ENCODE data around the gene CD63. TPM values are rescaled to one million over a fixed set of nuclear protein-coding genes. Genes with fewer than 3 reads are reported as not detected.

CD63 gene
- total RNA-seq, 1 donor from 2014 or later, result 1,689 TPM

DNA sequence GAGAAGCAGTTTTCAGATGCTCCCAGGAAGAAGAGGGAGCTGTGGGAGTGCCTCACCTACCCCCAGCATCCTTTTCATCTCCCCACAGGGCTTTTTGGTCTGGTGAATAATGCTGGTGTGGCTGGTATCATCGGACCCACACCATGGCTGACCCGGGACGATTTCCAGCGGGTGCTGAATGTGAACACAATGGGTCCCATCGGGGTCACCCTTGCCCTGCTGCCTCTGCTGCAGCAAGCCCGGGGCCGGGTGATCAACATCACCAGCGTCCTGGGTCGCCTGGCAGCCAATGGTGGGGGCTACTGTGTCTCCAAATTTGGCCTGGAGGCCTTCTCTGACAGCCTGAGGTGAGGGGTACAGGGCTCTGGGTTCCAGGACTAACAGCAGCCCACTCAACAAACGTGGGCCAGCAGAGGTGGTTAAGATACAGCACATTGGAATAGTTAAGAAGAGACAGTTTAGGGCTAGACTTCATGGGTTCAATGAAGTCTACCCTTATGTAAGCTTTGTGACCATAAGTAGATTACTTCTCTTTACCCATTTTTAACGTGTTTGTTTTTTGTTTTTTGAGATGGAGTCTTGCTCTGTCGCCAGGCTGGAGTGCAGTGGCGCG, 7.1 kb downstream of the CD63 start:
- no peak for DNase-seq (ENCODE audit: low spot score)

GRCh38 chr12:55720894-55721444, 7.8 kb downstream of the CD63 start:
- no peak for DNase-seq (ENCODE audit: low spot score)

GRCh38 chr12:55720071-55720564, 8.7 kb downstream of the CD63 start, which contains the start of gene RDH5:
Gene RDH5, plus strand, starts transcription at chr12:55720393. Its CDS starts 792 bp downstream, at chr12:55721185.
- DNase-seq (ENCODE audit: low spot score), result peak; percentile 73

- no peak for DNase-seq (ENCODE audit: low spot score)
Measured at GRCh38 chr12:55719371-55719770, 9.4 kb downstream of the CD63 start.

DNA sequence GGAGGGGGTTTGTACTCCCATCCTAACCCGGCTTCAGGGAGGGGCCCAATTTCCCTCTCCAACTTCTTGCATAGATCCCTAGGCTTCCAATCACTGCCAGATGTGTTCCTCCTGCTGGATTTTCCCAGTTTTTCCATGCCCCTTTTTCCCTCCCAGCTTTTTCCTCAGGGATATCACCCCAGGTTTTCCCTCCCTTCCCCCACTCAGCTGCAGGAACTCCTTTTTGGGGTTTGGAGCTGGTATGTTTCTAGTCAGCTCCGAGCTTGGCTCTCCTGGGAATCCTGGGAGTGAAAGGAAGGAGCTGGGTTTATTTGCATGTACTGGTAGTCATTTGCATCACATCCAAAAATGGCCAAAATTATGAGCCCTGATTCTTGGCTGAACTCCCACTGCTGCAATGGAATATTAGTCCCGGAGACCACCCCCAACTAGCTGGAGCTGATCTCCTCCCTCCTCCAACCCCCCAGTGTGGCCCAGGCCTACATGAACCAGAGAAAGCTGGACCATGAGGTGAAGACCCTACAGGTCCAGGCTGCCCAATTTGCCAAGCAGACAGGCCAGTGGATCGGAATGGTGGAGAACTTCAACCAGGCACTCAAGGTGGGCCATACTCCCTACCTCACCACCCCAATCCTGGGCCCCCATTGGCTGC, 10.1 kb downstream of the CD63 start:
- no peak for DNase-seq (ENCODE audit: low spot score)

GRCh38 chr12:55718015-55718414, 10.8 kb downstream of the CD63 start:
- DNase-seq (ENCODE audit: low spot score), result no peak

DNA sequence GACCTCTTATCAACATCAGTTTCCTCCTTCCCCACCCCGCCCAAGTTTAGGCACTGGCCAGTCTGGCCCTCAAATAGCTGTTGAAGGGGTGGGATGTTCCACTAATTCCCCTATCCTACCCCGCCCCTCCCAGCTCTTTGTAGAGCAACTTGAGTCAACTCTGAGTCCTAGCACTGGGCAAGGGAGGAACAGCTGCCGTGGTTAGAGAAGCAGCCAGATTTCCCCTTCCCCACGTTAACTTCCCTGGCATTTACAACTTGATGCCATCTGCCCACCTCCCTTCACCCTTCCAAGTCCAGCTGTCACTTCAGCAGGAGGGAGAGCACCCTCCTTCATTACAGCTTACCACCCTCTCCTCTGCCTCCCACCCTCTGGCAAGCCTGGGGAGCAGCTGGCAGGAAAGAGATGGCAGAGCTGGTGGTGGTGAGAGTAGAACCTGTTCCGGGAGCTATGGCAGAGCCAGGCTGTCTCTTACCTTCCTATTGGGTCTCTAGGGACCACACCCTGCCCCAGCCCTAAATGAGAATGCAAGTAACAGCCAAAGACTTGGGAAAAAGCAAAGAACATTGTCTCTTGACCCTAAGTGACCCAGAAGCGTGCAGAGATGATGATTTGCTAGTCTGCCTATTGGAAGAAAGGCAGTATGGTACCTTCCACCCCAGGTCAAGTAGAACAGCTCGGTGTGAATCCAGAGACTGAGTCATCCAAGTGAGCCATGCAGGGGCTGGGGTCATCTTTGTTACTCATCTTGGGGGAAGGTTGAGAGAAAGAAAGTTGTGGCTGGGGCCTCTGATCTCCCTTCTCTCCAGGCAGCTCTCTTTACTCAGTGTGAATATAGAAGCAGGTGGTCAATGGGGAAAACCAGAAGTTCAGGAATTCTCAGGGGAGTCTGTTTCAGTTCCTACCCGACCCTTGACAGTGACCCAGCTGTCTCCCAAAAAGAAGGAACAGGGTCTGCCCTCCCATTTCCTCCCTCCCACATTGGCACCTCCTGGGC, 11.5 kb downstream of the CD63 start:
- no peak for DNase-seq (ENCODE audit: low spot score)

DNA sequence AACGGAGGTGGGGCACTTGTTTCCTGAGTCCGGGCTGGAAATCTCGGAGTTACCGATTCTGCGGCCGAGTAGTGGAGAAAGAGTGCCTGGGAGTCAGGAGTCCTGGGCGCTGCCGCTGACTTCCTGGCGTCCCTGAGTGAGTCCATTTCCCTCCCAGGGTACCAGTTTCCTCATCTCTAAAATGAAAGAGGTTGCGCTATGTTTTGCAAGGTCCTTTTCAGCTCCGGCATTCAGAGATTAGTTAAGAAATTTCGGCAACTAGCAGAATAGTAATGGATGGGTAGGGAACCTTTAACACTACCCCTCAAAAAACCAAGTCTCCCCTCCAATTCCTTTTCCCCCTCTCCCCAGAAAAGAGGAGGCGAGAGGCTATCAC, 12.2 kb downstream of the CD63 start:
- no peak for DNase-seq (ENCODE audit: low spot score)

DNA sequence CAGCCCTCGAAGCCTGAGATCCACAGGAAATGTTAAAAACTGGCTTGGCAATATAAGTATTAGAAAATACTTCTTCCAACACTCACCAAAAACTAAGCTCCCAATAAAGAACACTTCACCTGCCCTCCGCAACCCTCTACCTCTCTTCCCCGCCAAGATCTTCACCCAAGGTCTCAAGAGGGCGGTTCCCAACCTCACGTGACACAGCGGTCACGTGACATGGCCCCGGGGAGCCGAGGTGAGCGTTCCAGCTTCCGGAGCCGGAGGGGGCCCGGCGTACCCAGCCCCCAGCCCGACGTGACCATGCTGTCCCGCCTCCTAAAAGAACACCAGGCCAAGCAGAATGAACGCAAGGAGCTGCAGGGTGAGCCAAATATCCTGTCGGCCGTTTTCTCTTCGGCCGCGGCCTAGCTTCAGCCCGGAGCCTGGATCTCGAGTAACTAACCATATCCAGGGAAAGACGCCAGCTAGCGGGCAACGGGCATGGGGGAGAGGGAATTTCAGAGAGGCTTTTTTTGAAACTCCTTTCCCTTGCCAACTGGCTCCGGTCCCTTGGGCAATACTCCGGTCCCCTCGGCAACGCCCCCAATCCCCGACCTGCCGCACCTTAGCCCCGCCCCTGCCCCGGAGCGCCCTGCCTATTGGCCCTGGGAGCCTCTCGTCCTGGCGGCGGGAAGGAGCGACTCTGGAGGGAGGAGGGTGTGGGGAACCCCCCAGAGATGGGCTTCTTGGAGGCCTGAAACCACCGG, 12.8 kb downstream of the CD63 start, which contains the start of gene BLOC1S1:
Gene BLOC1S1, plus strand, starts transcription at position 214 of the 749 bp plus-strand sequence. Its CDS starts 6 bp downstream, at position 220.
- peak; percentile 95 for DNase-seq (ENCODE audit: low spot score)

- no peak for DNase-seq (ENCODE audit: low spot score)
Measured at GRCh38 chr12:55715169-55715764, 13.5 kb downstream of the CD63 start.

DNA sequence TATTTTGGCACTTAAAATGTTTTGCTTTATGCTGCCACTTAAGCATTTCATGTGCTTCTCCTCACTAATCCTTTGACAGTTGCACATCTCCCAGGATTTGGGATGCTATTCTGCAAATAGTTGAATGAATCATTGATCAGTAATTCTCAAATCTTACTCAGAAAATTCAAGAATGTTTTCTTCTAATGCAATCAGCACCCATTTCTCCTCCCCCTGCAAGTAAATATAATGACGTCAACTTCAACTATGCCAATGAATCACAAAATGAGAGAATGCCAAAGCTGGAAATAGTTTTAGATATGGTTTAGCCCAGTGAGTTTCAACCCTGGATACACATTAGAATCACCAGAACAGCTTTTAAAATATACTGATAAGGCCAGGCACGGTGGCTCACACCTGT, 15.1 kb downstream of the CD63 start:
- DNase-seq (ENCODE audit: low spot score), result no peak

GRCh38 chr12:55712700-55713415, 16.0 kb downstream of the CD63 start:
- DNase-seq (ENCODE audit: low spot score), result no peak

- no peak for DNase-seq (ENCODE audit: low spot score)
Measured at GRCh38 chr12:55711786-55712553, 16.8 kb downstream of the CD63 start.

GRCh38 chr12:55708695-55709233, 20.0 kb downstream of the CD63 start:
- no peak for DNase-seq (ENCODE audit: low spot score)

DNA sequence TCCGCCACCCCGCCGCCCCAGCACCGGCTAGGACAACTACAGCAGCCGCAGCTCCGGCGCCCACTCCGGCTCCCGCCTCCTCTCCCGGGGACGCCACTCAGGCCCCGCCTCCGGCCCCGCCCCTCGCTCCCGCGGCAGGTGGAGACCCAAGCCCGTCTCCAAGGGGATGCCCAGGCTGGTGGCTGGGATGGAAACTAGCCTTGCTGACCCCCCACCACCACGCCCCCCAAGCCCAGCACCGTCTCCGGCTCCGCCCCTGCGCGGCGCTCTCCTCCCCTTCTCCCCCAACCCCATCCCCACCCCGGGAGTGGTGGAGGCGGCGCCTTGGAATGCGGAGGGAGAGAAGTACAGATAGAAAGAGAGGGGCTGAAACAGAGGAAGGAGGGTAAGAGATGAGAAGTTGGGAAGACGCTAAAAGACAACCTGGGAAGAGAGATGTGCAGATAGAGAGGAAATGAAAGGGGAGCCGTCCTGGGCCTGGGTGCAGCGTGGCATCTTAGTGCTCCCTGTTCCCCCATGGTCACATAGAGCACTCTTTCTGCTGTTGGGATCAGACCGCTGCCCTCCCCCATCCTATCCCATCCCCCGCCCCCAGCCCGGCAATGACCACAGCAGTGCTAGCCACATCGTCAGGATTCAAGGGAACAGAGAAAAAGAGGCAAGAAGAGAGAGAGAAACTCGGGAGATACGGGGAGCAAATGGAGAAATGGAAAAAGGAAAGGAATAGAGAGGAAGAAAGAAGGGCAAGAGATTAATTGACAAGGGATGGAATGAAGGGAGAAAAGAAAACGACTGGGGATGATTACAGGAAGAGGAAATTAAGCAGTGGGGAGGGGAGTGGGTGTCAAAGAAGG, 20.7 kb downstream of the CD63 start, which contains the start of gene ITGA7:
Gene ITGA7, minus strand, starts transcription at position 64 of the 854 bp plus-strand sequence. CDS start 222 bp downstream, outside the sequence.
- DNase-seq (ENCODE audit: low spot score), result peak; percentile 39

GRCh38 chr12:55707219-55707671, 21.6 kb downstream of the CD63 start:
- no peak for DNase-seq (ENCODE audit: low spot score)

- no peak for DNase-seq (ENCODE audit: low spot score)
Measured at GRCh38 chr12:55706568-55707218, 22.1 kb downstream of the CD63 start.

Data from umbilical cord (tissue), 2 donors.